K562 (cell line): ENCODE measurements around the gene C1orf174. TPM values are rescaled to one million over a fixed set of nuclear protein-coding genes. Genes with fewer than 3 reads are reported as not detected.

ENCODE experiments used
- ATAC-seq: fragments of 200-7000 bp; cut with Tn5 transposase; 3 replicates; pipeline ENCODE4 v1.9.1; 2020; ENCODE audit warnings: moderate library complexity
- BruUV-seq: library from RNA; stranded (reverse); fragments of 400-500 nt; replicated peaks from 2 replicates; lab custom pipeline; 2021; lab: Mats Ljungman, UMichigan
- CTCF ChIA-PET: fragments of 300-600 bp; formaldehyde crosslinking; extraction: SDS; loops from one replicate; lab custom pipeline; 2021; ENCODE audit warnings: low intra/inter-chr PET ratio; lab: Yijun Ruan, JAX
- POLR2A ChIA-PET: fragments of 300-600, 350-650 bp; sonication (Branson Sonifier 250); formaldehyde crosslinking; extraction: SDS; loops from one replicate; lab custom pipeline; 2021; ENCODE audit warnings: antibody characterized with exemption, inconsistent platforms; lab: Yijun Ruan, JAX
- DNase-seq, 4 experiments: peaks; one replicate each; pipeline versions ENCODE4 v3.0.0 to v3.0.0-alpha.2; 2011 to 2018; ENCODE audit warnings: low spot score in 3 of 4, mixed read lengths in 3 of 4; ENCODE audit errors: extremely low read depth in 1 of 4
- FAIRE-seq: peaks from 2 replicates; lab custom pipeline; 2011; peaks lifted over from hg19 to GRCh38; lab: Jason Lieb, UNC
- H2AFZ ChIP-seq: 2 replicates; pipeline ENCODE4 v1.6.0; 2011; ENCODE audit warnings: low read depth, low read length, control low read depth, inconsistent platforms
- H3K27ac ChIP-seq: fragments of 200-600 bp; 3 replicates; pipeline ENCODE4 v1.8.0; 2011; ENCODE audit warnings: low read depth, mild to moderate bottlenecking, control low read depth, inconsistent platforms, low read length, moderate library complexity, mixed read lengths; ENCODE audit errors: extremely low read depth
- H3K27me3 ChIP-seq, 2 experiments: fragments of 300-600 bp in 1 of 2; 2 replicates in 1 of 2; 3 replicates in 1 of 2; pipeline versions ENCODE4 v1.6.0 to v1.8.0; 2011; ENCODE audit warnings: inconsistent platforms in 2 of 2, low read length in 2 of 2, mild to moderate bottlenecking in 1 of 2, mixed read lengths in 1 of 2, moderate library complexity in 1 of 2; ENCODE audit not compliant: control insufficient read depth in 2 of 2, insufficient read depth in 2 of 2
- H3K36me3 ChIP-seq: fragments of 300-600 bp; 3 replicates; pipeline ENCODE4 v1.8.0; 2011; ENCODE audit warnings: mild to moderate bottlenecking, low read length, inconsistent platforms; ENCODE audit not compliant: control insufficient read depth, insufficient read depth
- H3K4me1 ChIP-seq, 2 experiments: fragments of 200-600 bp in 1 of 2; replicated peaks in 1 of 2; 2 replicates in 1 of 2; 3 replicates in 1 of 2; pipeline versions ENCODE4 v1.5.1 to v1.8.0; 2011; ENCODE audit warnings: inconsistent platforms in 2 of 2, low read length in 2 of 2, mild to moderate bottlenecking in 1 of 2, mixed read lengths in 1 of 2, moderate library complexity in 1 of 2; ENCODE audit not compliant: control insufficient read depth in 2 of 2, insufficient read depth in 2 of 2
- H3K4me2 ChIP-seq: 2 replicates; pipeline ENCODE4 v1.6.1; 2011; ENCODE audit warnings: low read length, control low read depth, inconsistent platforms, mixed read lengths; ENCODE audit not compliant: insufficient read depth
- H3K4me3 ChIP-seq: fragments of 200-600 bp; sonication (generic), shearing (Covaris generic); 2 replicates; pipeline ENCODE4 v1.5.1; 2016; ENCODE audit warnings: control low read depth, inconsistent platforms
- H3K79me2 ChIP-seq: fragments of 200-600 bp; 3 replicates; pipeline ENCODE4 v1.8.0; 2011; ENCODE audit warnings: low read length, inconsistent platforms; ENCODE audit not compliant: control insufficient read depth, insufficient read depth
- H3K9ac ChIP-seq, 2 experiments: 2 replicates each; pipeline versions ENCODE4 v1.6.0 to v1.6.1; 2011; ENCODE audit warnings: low read depth in 2 of 2, low read length in 2 of 2, control low read depth in 1 of 2, inconsistent platforms in 1 of 2, mild to moderate bottlenecking in 1 of 2, mixed read lengths in 1 of 2; ENCODE audit not compliant: insufficient read depth in 1 of 2
- H3K9me1 ChIP-seq: one replicate; pipeline ENCODE4 v1.6.0; 2011; ENCODE audit warnings: inconsistent platforms, mild to moderate bottlenecking, low read length, moderate library complexity; ENCODE audit not compliant: control insufficient read depth, insufficient read depth
- H3K9me3 ChIP-seq: replicated peaks from 2 replicates; pipeline ENCODE4 v1.5.1; 2011; ENCODE audit warnings: low read depth, low read length, inconsistent platforms; ENCODE audit not compliant: control insufficient read depth, insufficient read depth
- H4K20me1 ChIP-seq: replicated peaks from 2 replicates; pipeline ENCODE4 v1.6.1; 2011; ENCODE audit warnings: low read length, inconsistent platforms, mixed read lengths; ENCODE audit not compliant: control insufficient read depth, insufficient read depth
- BDP1 ChIP-seq: IDR thresholded peaks from 3 replicates; pipeline ENCODE4 v1.6.1; 2011; ENCODE audit not compliant: insufficient read length, insufficient read depth
- CREM ChIP-seq: IDR thresholded peaks from 2 replicates; pipeline ENCODE4 v1.6.1; 2014; ENCODE audit warnings: antibody characterized with exemption, low read depth
- GTF2F1 ChIP-seq: IDR thresholded peaks from 2 replicates; pipeline ENCODE4 v1.6.1; 2011; ENCODE audit warnings: low read depth, low read length, improper control_type of control experiment
- HMGN3 ChIP-seq: IDR thresholded peaks from 2 replicates; pipeline ENCODE4 v1.6.1; 2011; ENCODE audit warnings: borderline replicate concordance, low read depth, mild to moderate bottlenecking, mixed read lengths, low read length; ENCODE audit not compliant: insufficient read length; ENCODE audit errors: extremely low read depth
- JUND ChIP-seq, 2 experiments: IDR thresholded peaks; 2 replicates in 1 of 2; 3 replicates in 1 of 2; pipeline ENCODE4 v1.6.1; 2011; ENCODE audit warnings: borderline replicate concordance in 2 of 2, low read depth in 2 of 2, low read length in 2 of 2, improper control_type of control experiment in 1 of 2, missing biosample characterization in 1 of 2, missing genetic modification characterization in 1 of 2, missing genetic modification reagents in 1 of 2
- MAZ ChIP-seq, 2 experiments: fragments of 450-650 bp in 1 of 2; sonication (generic) in 1 of 2; formaldehyde crosslinking; IDR thresholded peaks in 1 of 2; conservative IDR thresholded peaks in 1 of 2; 2 replicates each; pipeline versions ENCODE4 v1.4.0 to v1.5.0; 2020; ENCODE audit warnings: mild to moderate bottlenecking in 1 of 2, missing genetic modification reagents in 1 of 2
- RUNX1 ChIP-seq: sonication (generic); IDR thresholded peaks from 2 replicates; pipeline ENCODE4 v1.6.1; 2016; ENCODE audit warnings: antibody characterized with exemption, low read depth
- SREBF2 ChIP-seq: sonication (generic); formaldehyde crosslinking; IDR thresholded peaks from 2 replicates; pipeline ENCODE4 v1.4.0; 2020; ENCODE audit warnings: mild to moderate bottlenecking, missing genetic modification reagents
- TGIF2 ChIP-seq: sonication (generic); formaldehyde crosslinking; IDR thresholded peaks from 2 replicates; pipeline ENCODE4 v1.8.1; 2022; ENCODE audit warnings: mild to moderate bottlenecking, missing genetic modification reagents, moderate library complexity
- YY1 ChIP-seq, 3 experiments: IDR thresholded peaks; 2 replicates each; pipeline ENCODE4 v1.6.1; 2011; ENCODE audit warnings: low read length in 2 of 3, mild to moderate bottlenecking in 2 of 3, moderate library complexity in 2 of 3, borderline replicate concordance in 1 of 3, control low read depth in 1 of 3, low read depth in 1 of 3; ENCODE audit not compliant: insufficient read depth in 3 of 3, insufficient replicate concordance in 2 of 3, control insufficient read depth in 1 of 3, insufficient read length in 1 of 3; ENCODE audit errors: extremely low read depth in 1 of 3
- ZFP1 ChIP-seq: fragments of 450-650 bp; formaldehyde crosslinking; IDR thresholded peaks from 2 replicates; pipeline ENCODE4 v1.4.0; 2020; ENCODE audit warnings: mild to moderate bottlenecking, mixed read lengths
- ZNF140 ChIP-seq: fragments of 250-450 bp; sonication (Bioruptor Pico); IDR thresholded peaks from 2 replicates; pipeline ENCODE4 v1.8.0; 2021; ENCODE audit warnings: moderate library complexity, mild to moderate bottlenecking, inconsistent platforms
- ZNF347 ChIP-seq: fragments of 450-650 bp; formaldehyde crosslinking; IDR thresholded peaks from 2 replicates; pipeline ENCODE4 v1.4.0; 2020; ENCODE audit warnings: low read depth, mild to moderate bottlenecking, moderate library complexity
- WGBS: fragments of 100-300 bp; shearing (Covaris generic); methylation state at CpG from one replicate; pipeline ENCODE4 v1.1.6; 2016; ENCODE audit warnings: low coverage, mixed read lengths; ENCODE audit not compliant: insufficient coverage; ENCODE audit errors: missing lambda C conversion rate; 5-methylcytosine and 5-hydroxymethylcytosine counted together
- in situ Hi-C: fragments of 300-500 bp; cut with MboI; formaldehyde crosslinking; loops from 4 replicates; pipeline ENCODE4 v1.15.0; 2018; ENCODE audit warnings: inconsistent platforms, mixed read lengths
- intact Hi-C: fragments of 100-400 bp; cut with micrococcal nuclease; formaldehyde crosslinking; loops from 2 replicates; pipeline ENCODE4 v1.14.2; 2022
- polyA plus RNA-seq, 8 experiments: library from polyadenylated mRNA; depleted of rRNA in 4 of 8; stranded (reverse) in 5 of 8; unstranded in 3 of 8; fragments of >200 nt; fragmentation: Nextera tagmentation in 2 of 8; fragmentation: Illumina TruSeq in 1 of 8; extraction: Ambion mirVana in 2 of 8; extraction: Trizol in 1 of 8; gene quantifications; 2 replicates each; pipeline versions ENCODE4 v1.2.1 to v1.2.3, GENCODE V29; 2011 to 2014; ENCODE audit warnings: inconsistent platforms in 1 of 8, missing spikeins in 1 of 8
- total RNA-seq, 7 experiments: library from RNA; depleted of rRNA in 6 of 7; stranded (reverse); fragments of >200 nt in 6 of 7; fragmentation: Illumina TruSeq in 2 of 7; extraction: Trizol in 2 of 7; gene quantifications; 2 replicates each; pipeline versions ENCODE4 v1.2.1 to v1.2.3, GENCODE V29; 2011 to 2021; ENCODE audit warnings: low replicate concordance in 1 of 7
- TF ChIP-seq, protein P1 (sequence below): IDR thresholded peaks from 2 replicates; pipeline ENCODE4 v1.6.1; 2014; ENCODE audit warnings: antibody characterized with exemption

Gene C1orf174
- total and polyA plus RNA-seq, 9 of the 15 experiments (the other 6 are each of a cell fraction or from before 2014, with no cell fraction given), result 38.5 to 64.9 (median 45.4) TPM

DNA sequence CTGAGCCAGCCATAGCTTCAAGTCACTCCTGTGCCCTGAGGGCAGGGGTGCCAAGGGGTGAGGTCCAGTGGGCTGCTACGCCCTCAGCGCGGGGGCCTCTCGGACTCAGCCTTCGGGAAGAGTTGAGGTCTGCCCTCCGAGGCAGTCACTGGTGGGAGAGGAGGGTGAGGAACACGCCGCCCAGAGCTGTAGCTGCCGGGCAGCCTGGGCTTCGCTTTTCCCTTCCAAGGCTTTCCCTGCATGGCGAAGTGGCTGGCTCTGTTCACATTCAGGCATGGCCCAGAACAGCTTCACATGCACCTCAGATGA is 43.0 kb upstream of the C1orf174 start:
- Histone ChIP-seq H4K20me1 (peaks cover 3% of the 10 kb centered on the region; the same call in 1 of the 2 replicates), H3K4me3 (no peak overlapping the region), H3K9me3 (no peaks in the 10 kb centered on the region), H3K27me3 (peaks cover 62 to 89% of the 10 kb centered on the region in 2 experiments), H3K9me1 (no peaks in the 10 kb centered on the region), H3K4me2 (no peak overlapping the region), H3K4me1 (peaks cover 0 to 7% of the 10 kb centered on the region in 2 experiments; a peak in 1 of 5 replicates), H3K36me3 (no peaks in the 10 kb centered on the region), H2AFZ (no peak overlapping the region), H3K9ac (peak overlapping the region in 1 of 2 experiments; percentile 26; a peak in 1 of 4 replicates), H3K79me2 (no peaks in the 10 kb centered on the region), H3K27ac (no peak overlapping the region)
- no TSS peak for BruUV-seq
- 0% methylated on average over 11 of the region's 11 CpGs for WGBS
- POLR2A ChIA-PET, result interaction anchor here (0.6 to 1.4 kb wide), 7 partner anchors 11 to 787 kb away, joined by 3 to 7 read pairs (median 3); no protein-coding TSS in a partner anchor
- in situ Hi-C loops, result no loop called here
- intact Hi-C loops, result no loop called here
- FAIRE-seq (no peak), DNase-seq (no peak), ATAC-seq (no peak)
- CTCF ChIA-PET, result no interaction called here
- TF ChIP-seq BDP1 (no peak), YY1 (IDR thresholded peaks at IDR 0.05; ENCODE audit: borderline replicate concordance in 1 of 3, control insufficient read depth in 1 of 3, extremely low read depth in 1 of 3, insufficient read depth in 3 of 3, insufficient read length in 1 of 3, insufficient replicate concordance in 2 of 3, low read depth in 1 of 3, low read length in 2 of 3) (no peak), SREBF2 (CRISPR knock-in tag) (no peak), GTF2F1 (no peak), JUND (IDR thresholded peaks at IDR 0.05; ENCODE audit: borderline replicate concordance, low read depth, low read length) (no peak), JUND (tag; IDR thresholded peaks at IDR 0.05; ENCODE audit: borderline replicate concordance, low read depth, low read length) (no peak), MAZ (CRISPR knock-in tag; conservative IDR thresholded peaks at IDR 0.05 in 1 of 2, IDR thresholded peaks at IDR 0.05 in 1 of 2) (no peak), ZNF347 (CRISPR knock-in tag) (no peak), RUNX1 (no peak), HMGN3 (no peak), TGIF2 (CRISPR knock-in tag) (no peak), CREM (no peak), ZFP1 (no peak), ZNF140 (CRISPR knock-in tag) (no peak)
- TF ChIP-seq, protein P1, sequence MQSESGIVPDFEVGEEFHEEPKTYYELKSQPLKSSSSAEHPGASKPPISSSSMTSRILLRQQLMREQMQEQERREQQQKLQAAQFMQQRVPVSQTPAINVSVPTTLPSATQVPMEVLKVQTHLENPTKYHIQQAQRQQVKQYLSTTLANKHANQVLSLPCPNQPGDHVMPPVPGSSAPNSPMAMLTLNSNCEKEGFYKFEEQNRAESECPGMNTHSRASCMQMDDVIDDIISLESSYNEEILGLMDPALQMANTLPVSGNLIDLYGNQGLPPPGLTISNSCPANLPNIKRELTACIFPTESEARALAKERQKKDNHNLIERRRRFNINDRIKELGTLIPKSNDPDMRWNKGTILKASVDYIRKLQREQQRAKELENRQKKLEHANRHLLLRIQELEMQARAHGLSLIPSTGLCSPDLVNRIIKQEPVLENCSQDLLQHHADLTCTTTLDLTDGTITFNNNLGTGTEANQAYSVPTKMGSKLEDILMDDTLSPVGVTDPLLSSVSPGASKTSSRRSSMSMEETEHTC, result no peak
